GM23248 (cell line): ENCODE measurements around the gene HLCS. TPM values are rescaled to one million over a fixed set of nuclear protein-coding genes. Genes with fewer than 3 reads are reported as not detected.

Source experiments
- DNase-seq: peaks from one replicate; pipeline ENCODE4 v3.0.0-alpha.2; 2015
- H2AFZ ChIP-seq: fragments of 200-600 bp; sonication (generic); 2 replicates; pipeline ENCODE4 v1.6.1; 2016; ENCODE audit warnings: antibody characterized with exemption
- H3F3A ChIP-seq: fragments of 200-600 bp; sonication (generic); 2 replicates; pipeline ENCODE4 v1.6.1; 2016; ENCODE audit warnings: mild to moderate bottlenecking, antibody characterized with exemption, mixed run types; ENCODE audit not compliant: insufficient read depth
- H3K27ac ChIP-seq: fragments of 200-600 bp; sonication (generic); 2 replicates; pipeline ENCODE4 v1.5.1; 2016; ENCODE audit warnings: mild to moderate bottlenecking
- H3K27me3 ChIP-seq: fragments of 200-600 bp; sonication (generic); replicated peaks from 2 replicates; pipeline ENCODE4 v1.6.1; 2016; ENCODE audit warnings: mild to moderate bottlenecking; ENCODE audit not compliant: insufficient read depth
- H3K36me3 ChIP-seq: fragments of 200-600 bp; sonication (generic); 2 replicates; pipeline ENCODE4 v1.6.1; 2016; ENCODE audit warnings: low read depth, mild to moderate bottlenecking
- H3K4me1 ChIP-seq: fragments of 200-600 bp; sonication (generic); 2 replicates; pipeline ENCODE4 v1.6.1; 2016; ENCODE audit warnings: mild to moderate bottlenecking; ENCODE audit not compliant: insufficient read depth
- H3K4me2 ChIP-seq: fragments of 200-600 bp; sonication (generic); one replicate; pipeline ENCODE4 v1.6.1; 2016; ENCODE audit warnings: mild to moderate bottlenecking; ENCODE audit not compliant: unreplicated experiment
- H3K4me3 ChIP-seq: fragments of 200-600 bp; sonication (generic); 2 replicates; pipeline ENCODE4 v1.5.1; 2016; ENCODE audit warnings: mild to moderate bottlenecking
- H3K79me2 ChIP-seq: fragments of 200-600 bp; sonication (generic); 2 replicates; pipeline ENCODE4 v1.6.1; 2016; ENCODE audit warnings: mild to moderate bottlenecking; ENCODE audit not compliant: insufficient read depth
- H3K9ac ChIP-seq: fragments of 200-600 bp; sonication (generic); 2 replicates; pipeline ENCODE4 v1.6.1; 2016; ENCODE audit warnings: mild to moderate bottlenecking
- H3K9me2 ChIP-seq: fragments of 200-600 bp; sonication (generic); 2 replicates; pipeline ENCODE4 v1.6.1; 2016; ENCODE audit warnings: mixed run types, mild to moderate bottlenecking, moderate library complexity; ENCODE audit not compliant: insufficient read depth
- H3K9me3 ChIP-seq: fragments of 200-600 bp; sonication (generic); one replicate; pipeline ENCODE4 v1.6.1; 2017; ENCODE audit warnings: low read depth
- H4K20me1 ChIP-seq: fragments of 200-600 bp; sonication (generic); 2 replicates; pipeline ENCODE4 v1.6.0; 2016; ENCODE audit not compliant: insufficient read depth
- EZH2 ChIP-seq: fragments of 200-600 bp; sonication (generic); IDR thresholded peaks from 2 replicates; pipeline ENCODE4 v1.6.1; 2018; ENCODE audit warnings: antibody characterized with exemption, mild to moderate bottlenecking; ENCODE audit not compliant: insufficient read depth, poor library complexity, severe bottlenecking
- EZH2phosphoT487 ChIP-seq: fragments of 200-600 bp; sonication (generic); IDR thresholded peaks from 2 replicates; pipeline ENCODE4 v1.6.1; 2018; ENCODE audit warnings: antibody characterized with exemption, moderate library complexity, mild to moderate bottlenecking, low read depth; ENCODE audit not compliant: insufficient read depth
- WGBS, 2 experiments: methylation state at CpG; one replicate each; pipeline ENCODE4 v1.1.6; 2015 to 2017; ENCODE audit warnings: low lambda C conversion rate in 2 of 2, low coverage in 1 of 2; ENCODE audit errors: missing lambda C conversion rate in 2 of 2; 5-methylcytosine and 5-hydroxymethylcytosine counted together
- in situ Hi-C: fragments of 300-500 bp; cut with MboI; formaldehyde crosslinking; loops from 2 replicates; pipeline ENCODE4 v1.15.0; 2020
- polyA plus RNA-seq: library from polyadenylated mRNA; unstranded; fragments of >200 nt; fragmentation: Nextera tagmentation; extraction: Ambion mirVana; gene quantifications from 2 replicates; pipeline ENCODE4 v1.2.1, GENCODE V29; 2016
- total RNA-seq: library from RNA; depleted of rRNA; stranded (reverse); fragments of >200 nt; shearing (Covaris generic); gene quantifications from 2 replicates; pipeline ENCODE4 v1.2.3, GENCODE V29; 2014

HLCS gene
- total and polyA plus RNA-seq, 2 experiments from 2014 or later = 21.4 to 42.5 TPM

DNA sequence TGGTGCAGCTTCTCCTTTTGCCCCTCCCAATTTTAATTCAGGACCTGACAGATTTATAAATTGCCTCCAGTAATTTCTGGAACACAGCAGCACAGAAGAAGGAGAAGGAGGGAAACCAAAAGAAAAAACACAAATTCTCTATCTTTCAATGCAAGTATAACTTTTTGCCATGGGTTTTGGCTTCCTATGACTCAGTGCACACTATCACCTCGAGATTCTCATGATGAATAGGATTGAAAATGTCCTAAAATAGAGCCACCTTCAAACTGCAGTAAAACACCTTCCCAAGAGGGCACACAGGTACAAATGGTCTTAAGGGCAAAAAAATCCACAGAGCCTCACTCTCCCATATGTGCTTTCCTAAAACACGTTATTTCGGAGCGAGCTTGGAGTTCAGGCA, 113.6 kb downstream of the HLCS start:
- in situ Hi-C loops = no loop called here
- 85% methylated on average over 4 of the region's 4 CpGs for WGBS, 2 experiments

DNA sequence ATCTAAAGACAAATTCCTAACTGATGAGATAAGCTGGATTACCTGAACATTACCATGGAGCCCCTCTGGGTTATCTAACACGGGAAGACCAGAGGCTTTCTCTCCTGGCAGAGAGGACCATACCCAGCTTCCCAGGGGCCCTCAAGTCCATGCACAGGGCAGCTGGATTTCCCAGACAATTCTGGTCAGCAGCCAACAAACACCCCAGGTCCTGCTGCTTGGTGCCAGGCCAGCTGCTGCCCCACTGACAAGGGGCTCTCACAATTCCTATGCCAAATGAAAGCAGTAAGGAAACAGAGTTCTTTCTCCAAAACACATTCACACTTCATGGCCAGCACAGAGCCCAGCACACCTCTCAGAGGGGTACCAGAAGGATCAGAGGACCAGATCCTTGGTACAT, 114.2 kb downstream of the HLCS start:
- Histone ChIP-seq H2AFZ (no peak overlapping the region), H3K36me3 (no peaks in the 10 kb centered on the region), H3F3A (no peaks in the 10 kb centered on the region), H3K27ac (no peak overlapping the region), H3K27me3 (no peaks in the 10 kb centered on the region), H3K4me3 (no peak overlapping the region), H3K9me2 (no peaks in the 10 kb centered on the region), H3K9me3 (no peaks in the 10 kb centered on the region), H3K9ac (no peak overlapping the region), H4K20me1 (no peaks in the 10 kb centered on the region), H3K4me1 (peaks cover 11% of the 10 kb centered on the region), H3K79me2 (no peaks in the 10 kb centered on the region), H3K4me2 (no peak overlapping the region)
- in situ Hi-C loops = no loop called here
- DNase-seq = no peak
- TF ChIP-seq EZH2phosphoT487 (no peak), EZH2 (no peak)
- WGBS, 2 experiments = 95 to 100% methylated on average over 1 of the region's 1 CpG

More for the DNA sequence above, 113.6 kb downstream of the HLCS start:
- Histone ChIP-seq H4K20me1 (no peaks in the 10 kb centered on the region), H3K27ac (no peak overlapping the region), H3K4me2 (no peak overlapping the region), H3K27me3 (no peaks in the 10 kb centered on the region), H3K4me1 (peaks cover 6% of the 10 kb centered on the region; the same call in 1 of the 2 replicates), H3F3A (no peaks in the 10 kb centered on the region), H3K79me2 (no peaks in the 10 kb centered on the region), H3K36me3 (no peaks in the 10 kb centered on the region), H3K9me3 (no peaks in the 10 kb centered on the region), H3K4me3 (no peak overlapping the region), H3K9ac (no peak overlapping the region), H2AFZ (no peak overlapping the region), H3K9me2 (no peaks in the 10 kb centered on the region)
- no peak for DNase-seq
- TF ChIP-seq EZH2phosphoT487 (no peak), EZH2 (no peak)

DNA sequence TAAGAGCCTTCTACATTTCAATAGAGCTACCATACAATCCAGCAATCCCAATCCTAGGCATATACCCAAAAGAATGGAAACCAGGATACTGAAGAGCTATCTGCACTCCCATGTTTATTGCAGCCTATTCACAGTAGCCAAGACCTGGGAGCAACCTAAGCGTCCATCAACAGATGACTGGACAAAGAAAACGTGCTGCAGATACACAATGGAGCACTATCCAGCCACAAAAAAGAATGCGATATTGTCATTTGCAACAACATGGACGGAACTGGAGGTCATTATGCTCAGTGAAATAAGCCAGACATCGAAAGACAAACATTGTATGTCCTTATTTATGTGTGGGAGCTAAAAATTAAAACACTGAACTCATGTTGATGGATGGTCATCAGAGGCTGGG, 115.3 kb downstream of the HLCS start:
- no peak for DNase-seq
- in situ Hi-C loops = no loop called here
- 83 to 88% methylated on average over 5 of the region's 5 CpGs for WGBS, 2 experiments

DNA sequence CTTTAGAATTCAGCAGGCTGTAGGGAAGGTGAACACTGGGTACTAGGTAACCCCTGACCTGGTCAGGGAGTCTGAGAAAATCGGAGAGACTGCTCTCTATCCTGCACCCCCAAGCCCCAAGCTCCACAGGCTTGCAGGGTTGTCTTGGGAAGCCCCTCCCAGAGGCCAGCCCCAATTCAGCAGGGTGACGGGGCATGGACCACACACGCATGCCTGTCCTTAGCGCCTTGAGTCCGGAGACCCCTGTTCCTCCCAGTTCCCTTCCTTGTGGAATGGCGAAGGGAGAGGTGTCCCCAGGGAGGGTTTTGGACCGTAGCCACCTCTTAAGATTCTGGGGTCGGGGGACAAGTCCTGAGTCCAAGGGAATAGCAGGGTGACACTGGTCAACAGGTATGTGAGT, 116.1 kb downstream of the HLCS start:
- Histone ChIP-seq H2AFZ (no peak overlapping the region), H3F3A (peaks cover 4% of the 10 kb centered on the region; the same call in 1 of the 2 replicates), H3K9me3 (no peaks in the 10 kb centered on the region), H3K9me2 (no peaks in the 10 kb centered on the region), H3K27ac (no peak overlapping the region), H3K79me2 (no peaks in the 10 kb centered on the region), H3K9ac (no peak overlapping the region), H4K20me1 (no peaks in the 10 kb centered on the region), H3K4me1 (peaks cover 19% of the 10 kb centered on the region), H3K27me3 (no peaks in the 10 kb centered on the region), H3K4me2 (no peak overlapping the region), H3K4me3 (no peak overlapping the region), H3K36me3 (no peaks in the 10 kb centered on the region)
- TF ChIP-seq EZH2 (no peak), EZH2phosphoT487 (no peak)
- WGBS, 2 experiments = 92 to 96% methylated on average over 7 to 8 of the region's 8 CpGs
- in situ Hi-C loops = no loop called here
- DNase-seq = no peak

More for the DNA sequence above, 115.3 kb downstream of the HLCS start:
- no peaks in the 10 kb centered on the region for H3K79me2 ChIP-seq
- H4K20me1 ChIP-seq = no peaks in the 10 kb centered on the region
- H3K4me1 ChIP-seq = peaks cover 19% of the 10 kb centered on the region
- H3K27ac ChIP-seq = no peak overlapping the region
- H3K9ac ChIP-seq = no peak overlapping the region
- no peak for TF ChIP-seq EZH2
- TF ChIP-seq EZH2phosphoT487 = no peak
- H3K4me3 ChIP-seq = no peak overlapping the region
- H3K9me2 ChIP-seq = no peaks in the 10 kb centered on the region
- no peaks in the 10 kb centered on the region for H3K36me3 ChIP-seq
- H2AFZ ChIP-seq = no peak overlapping the region
- no peak overlapping the region for H3K4me2 ChIP-seq
- peaks cover 4% of the 10 kb centered on the region; the same call in 1 of the 2 replicates for H3F3A ChIP-seq
- H3K27me3 ChIP-seq = no peaks in the 10 kb centered on the region
- H3K9me3 ChIP-seq = no peaks in the 10 kb centered on the region

- Histone ChIP-seq H3K79me2 (no peaks in the 10 kb centered on the region), H3K36me3 (no peaks in the 10 kb centered on the region), H3K4me2 (no peak overlapping the region), H3K27ac (no peak overlapping the region), H3K27me3 (no peaks in the 10 kb centered on the region), H3K4me1 (peaks cover 19% of the 10 kb centered on the region), H3K9me2 (no peaks in the 10 kb centered on the region), H3K9ac (no peak overlapping the region), H3K9me3 (no peaks in the 10 kb centered on the region), H2AFZ (no peak overlapping the region), H4K20me1 (no peaks in the 10 kb centered on the region), H3K4me3 (no peak overlapping the region), H3F3A (peaks cover 4% of the 10 kb centered on the region; the same call in 1 of the 2 replicates)
- TF ChIP-seq EZH2 (no peak), EZH2phosphoT487 (no peak)
- in situ Hi-C loops = no loop called here
- no peak for DNase-seq
- 85 to 87% methylated on average over 7 of the region's 7 CpGs for WGBS, 2 experiments
Observed at GRCh38 chr21:36849461-36850105, 116.9 kb downstream of the HLCS start.
